Activated CD4-positive, alpha-beta T cell treated with anti-CD3 and anti-CD28 coated beads for 4 hours (primary cell): ENCODE results near the gene HPS5.
A peak's percentile ranks its signal among the peaks of the same experiment; 100 is the strongest.
"Not testable (repeated sequence)": the region's sequence is repeated elsewhere in the genome, so short reads cannot be mapped to it uniquely, and the experiment has no call there.

Experiments used
- DNase-seq, 2 donors: peaks; one replicate each; pipeline ENCODE4 v3.0.0-alpha.2; 2020

HPS5 gene

GRCh38 chr11:18267335-18268133 lies 54.4 kb downstream of the HPS5 start:
- not testable (repeated sequence) for DNase-seq

DNA sequence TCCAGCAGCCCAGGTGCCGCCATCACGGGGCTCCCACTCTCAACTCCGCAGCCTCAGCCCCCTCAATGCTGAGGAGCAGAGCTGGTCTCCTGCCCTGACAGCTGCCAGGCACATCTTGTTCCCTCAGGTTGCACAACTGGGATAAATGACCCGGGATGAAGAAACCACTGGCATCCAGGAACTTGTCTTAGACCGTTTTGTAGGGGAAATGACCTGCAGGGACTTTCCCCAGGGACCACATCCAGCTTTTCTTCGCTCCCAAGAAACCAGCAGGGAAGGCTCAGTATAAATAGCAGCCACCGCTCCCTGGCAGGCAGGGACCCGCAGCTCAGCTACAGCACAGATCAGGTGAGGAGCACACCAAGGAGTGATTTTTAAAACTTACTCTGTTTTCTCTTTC lies 56.0 kb downstream of the HPS5 start, which contains the start of gene SAA1:
Gene SAA1 (plus strand): TSS at position 316 of the 400 bp plus-strand sequence. CDS start 624 bp downstream, outside the sequence.
- DNase-seq, result no peak

GRCh38 chr11:18264677-18265555 lies 57.0 kb downstream of the HPS5 start:
- no peak for DNase-seq

- no peak for DNase-seq
Observed at GRCh38 chr11:18264035-18264434, 57.9 kb downstream of the HPS5 start.

DNA sequence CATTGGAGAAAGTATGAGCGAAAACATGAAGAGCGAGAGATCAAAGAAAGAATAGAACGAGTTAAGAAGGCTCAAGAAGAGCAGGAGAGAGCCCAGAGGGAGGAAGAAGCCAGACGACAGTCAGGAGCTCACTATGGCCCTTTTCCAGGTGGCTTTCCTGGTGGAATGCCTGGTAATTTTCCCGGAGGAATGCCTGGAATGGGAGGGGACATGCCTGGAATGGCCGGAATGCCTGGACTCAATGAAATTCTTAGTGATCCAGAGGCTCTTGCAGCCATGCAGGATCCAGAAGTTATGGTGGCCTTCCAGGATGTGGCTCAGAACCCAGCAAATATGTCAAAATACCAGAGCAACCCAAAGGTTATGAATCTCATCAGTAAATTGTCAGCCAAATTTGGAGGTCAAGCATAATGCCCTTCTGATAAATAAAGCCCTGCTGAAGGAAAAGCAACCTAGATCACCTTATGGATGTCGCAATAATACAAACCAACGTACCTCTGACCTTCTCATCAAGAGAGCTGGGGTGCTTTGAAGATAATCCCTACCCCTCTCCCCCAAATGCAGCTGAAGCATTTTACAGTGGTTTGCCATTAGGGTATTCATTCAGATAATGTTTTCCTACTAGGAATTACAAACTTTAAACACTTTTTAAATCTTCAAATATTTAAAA lies 59.1 kb downstream of the HPS5 start:
- DNase-seq, result not testable (repeated sequence)

DNA sequence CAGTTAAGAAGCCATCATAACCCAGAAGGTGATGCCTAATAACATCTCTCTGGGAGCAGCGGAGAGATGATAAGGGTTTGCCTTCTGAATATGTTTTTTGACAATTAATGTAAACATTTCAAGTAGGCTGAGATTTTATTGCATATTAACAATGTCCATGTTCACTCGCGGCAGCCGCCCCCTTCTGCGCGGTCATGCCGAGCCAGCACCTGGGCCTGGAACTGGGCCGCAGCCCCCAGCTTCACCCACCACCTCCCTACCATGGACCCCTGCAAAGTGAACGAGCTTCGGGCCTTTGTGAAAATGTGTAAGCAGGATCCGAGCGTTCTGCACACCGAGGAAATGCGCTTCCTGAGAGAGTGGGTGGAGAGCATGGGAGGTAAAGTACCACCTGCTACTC lies 60.2 kb downstream of the HPS5 start:
- DNase-seq, result no peak

DNA sequence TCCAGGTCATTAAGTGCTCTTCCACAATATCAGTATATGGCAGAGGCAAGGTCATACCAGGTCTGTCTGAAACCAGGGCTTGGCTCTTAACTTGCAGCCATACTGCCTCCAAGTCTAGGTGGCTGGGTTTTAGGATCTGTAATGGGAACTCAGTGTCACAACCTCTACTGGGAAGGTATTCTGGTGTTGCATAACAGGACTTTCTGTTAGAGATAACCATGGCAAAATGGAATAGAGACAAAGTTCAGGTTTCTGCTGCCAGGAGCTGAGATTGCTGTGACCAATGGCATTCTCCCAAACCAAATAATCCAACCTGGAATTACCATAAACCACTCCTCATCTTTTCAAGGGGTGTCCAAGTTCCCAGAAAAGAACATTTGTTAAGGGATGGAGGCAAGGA lies 62.7 kb downstream of the HPS5 start:
- DNase-seq, result no peak

GRCh38 chr11:18254781-18255361 lies 67.1 kb downstream of the HPS5 start:
- no peak for DNase-seq

GRCh38 chr11:18253778-18254338 lies 68.1 kb downstream of the HPS5 start:
- DNase-seq, result no peak

GRCh38 chr11:18253233-18253632 lies 68.7 kb downstream of the HPS5 start:
- no peak for DNase-seq

DNA sequence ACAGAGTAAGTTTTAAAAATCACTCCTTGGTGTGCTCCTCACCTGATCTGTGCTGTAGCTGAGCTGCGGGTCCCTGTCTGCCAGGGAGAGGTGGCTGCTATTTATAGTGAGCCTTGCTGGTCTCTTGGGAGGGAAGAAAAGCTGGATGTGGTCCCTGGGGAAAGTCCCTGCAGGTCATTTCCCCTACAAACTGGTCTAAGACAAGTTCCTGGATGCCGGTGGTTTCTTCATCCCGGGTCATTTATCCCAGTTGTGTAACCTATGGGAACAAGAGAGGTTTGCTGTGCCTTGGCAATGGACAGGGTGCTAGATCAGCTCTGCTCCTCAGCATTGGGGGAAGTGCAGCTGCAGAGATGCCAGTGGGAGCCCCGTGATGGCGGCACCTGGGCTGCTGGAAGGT lies 73.4 kb downstream of the HPS5 start, which contains the start of gene SAA2:
Gene SAA2 (minus strand): TSS at position 108 of the 400 bp plus-strand sequence. CDS start 657 bp downstream, outside the sequence.
- no peak for DNase-seq

DNA sequence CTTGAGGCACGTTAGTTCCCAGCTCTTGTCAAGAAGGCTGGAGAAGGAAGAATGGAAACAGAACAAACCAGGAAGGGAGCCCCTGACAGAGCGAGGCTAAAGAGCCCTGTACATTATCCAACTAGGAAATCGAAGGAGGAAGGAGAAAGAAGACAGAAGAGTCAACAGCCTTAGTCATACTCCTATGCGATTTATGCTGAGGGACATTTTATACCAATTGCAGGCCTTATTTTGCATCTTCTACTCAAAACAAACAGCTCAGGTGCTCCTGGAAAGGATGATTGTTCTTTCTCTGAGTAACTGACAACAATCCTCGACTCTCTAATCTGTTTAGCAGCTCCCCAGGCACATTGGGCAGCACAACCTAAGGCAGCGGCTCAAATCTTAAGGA lies 74.8 kb downstream of the HPS5 start:
- not testable (repeated sequence) for DNase-seq

DNA sequence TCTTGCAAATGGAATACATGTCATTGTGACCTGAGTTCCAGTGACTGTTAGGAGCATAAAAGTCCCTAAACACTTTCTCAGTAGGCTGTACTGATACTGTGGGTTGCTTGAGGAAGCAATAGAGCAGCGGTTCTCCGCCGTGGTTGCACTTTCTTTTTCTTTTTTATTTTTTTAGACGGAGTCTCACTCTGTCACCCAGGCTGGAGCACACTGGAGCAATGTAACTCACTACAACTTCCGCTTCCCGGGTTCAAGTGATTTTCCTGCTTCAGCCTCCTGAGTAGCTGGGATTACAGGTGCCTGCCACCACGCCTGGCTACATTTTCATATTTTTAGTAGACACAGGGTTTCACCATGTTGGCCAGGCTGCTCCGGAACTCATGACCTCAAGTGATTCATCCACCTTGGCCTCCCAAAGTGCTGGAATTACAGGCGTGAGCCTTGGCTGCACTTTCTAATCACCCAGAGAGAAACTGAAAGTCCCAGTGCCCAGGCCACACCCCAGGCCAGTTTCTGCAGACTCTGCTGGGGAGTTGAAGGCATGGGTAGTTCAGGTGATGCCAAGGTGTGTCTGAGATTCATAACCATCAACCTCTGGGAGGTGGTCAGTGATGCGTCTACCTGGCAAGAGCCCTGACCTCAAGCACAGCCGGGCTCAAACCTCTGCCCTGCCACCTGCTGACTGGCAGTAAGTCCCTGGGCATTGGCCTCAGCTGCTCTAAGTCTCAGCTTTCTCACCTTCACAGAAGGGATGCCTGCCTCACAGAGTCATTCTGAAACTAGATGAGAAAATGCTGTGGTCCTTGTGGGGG lies 75.4 kb downstream of the HPS5 start:
- DNase-seq, result not testable (repeated sequence)

DNA sequence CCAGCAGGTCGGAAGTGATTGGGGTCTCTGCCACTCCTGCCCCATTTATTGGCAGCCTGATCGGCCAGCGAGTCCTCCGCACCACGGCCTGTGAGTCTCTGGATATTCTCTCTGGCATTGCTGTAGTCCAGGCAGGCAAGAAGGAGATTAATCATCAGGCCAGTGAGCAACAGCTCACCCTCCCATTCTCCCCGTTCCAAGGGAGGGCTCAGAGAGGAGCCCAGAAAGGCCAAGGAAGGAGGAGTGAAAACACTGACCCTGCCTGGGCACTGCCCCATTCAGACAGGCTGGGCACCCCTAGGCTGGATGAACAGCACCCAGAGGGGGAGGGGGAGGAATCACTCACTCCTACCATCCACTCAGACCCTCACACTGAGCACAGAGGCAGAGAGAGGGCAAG lies 76.5 kb downstream of the HPS5 start:
- DNase-seq, result no peak

GRCh38 chr11:18243783-18244362 lies 78.1 kb downstream of the HPS5 start:
- peak; percentile 45 to 62 for DNase-seq

- no peak for DNase-seq
Observed at GRCh38 chr11:18239655-18240054, 82.3 kb downstream of the HPS5 start.

DNA sequence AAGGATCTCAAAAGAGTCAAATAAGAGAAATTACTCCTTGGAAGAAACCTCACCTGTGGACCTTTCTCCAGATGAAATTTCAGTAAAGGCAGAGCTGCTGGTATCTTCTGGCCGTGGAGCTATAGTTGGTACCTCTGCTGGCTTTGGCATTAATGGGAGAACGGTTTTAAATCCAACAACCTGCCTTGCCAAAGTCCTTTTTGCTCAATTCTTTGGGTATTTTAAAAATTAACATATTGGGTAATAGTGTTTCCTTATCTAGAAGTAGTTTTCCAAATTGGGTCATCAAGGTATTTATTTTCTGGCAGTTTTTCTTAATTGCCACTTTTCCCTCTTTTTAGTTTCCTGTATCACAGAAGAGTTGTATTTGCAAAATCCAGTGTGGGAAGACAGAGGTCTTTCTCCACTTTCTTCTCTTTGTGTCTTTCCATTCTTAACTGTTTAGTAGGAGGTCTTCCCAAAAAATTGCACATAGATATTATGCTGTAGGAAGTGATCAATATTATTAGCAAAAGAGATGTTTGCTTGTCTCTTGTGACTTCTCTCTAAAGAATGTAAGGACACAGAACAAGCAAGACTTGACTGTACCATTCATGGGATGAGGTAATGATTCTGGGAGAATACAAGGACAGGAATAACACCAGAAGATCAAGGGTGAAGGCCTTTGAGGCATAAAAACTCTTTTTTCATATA lies 85.1 kb downstream of the HPS5 start, which contains the start of gene SAA4:
Gene SAA4 (minus strand): TSS at position 139 of the 693 bp plus-strand sequence. CDS start 876 bp downstream, outside the sequence.
- no peak for DNase-seq

GRCh38 chr11:18235394-18236334 lies 86.3 kb downstream of the HPS5 start:
- DNase-seq, result no peak

- DNase-seq, result no peak
Observed at GRCh38 chr11:18233912-18234311, 88.0 kb downstream of the HPS5 start.
